HL-60/S4 treated with retinoic acid at 250 ng/mL for 4 days and 3 days (cell line): ENCODE data around the gene PHC2.

ENCODE experiments used
- in situ Hi-C: fragments of 300-500 bp; cut with MboI; formaldehyde crosslinking; loops from 2 replicates; pipeline ENCODE4 v1.7.0; 2022; ENCODE audit warnings: low sequenced_read_pairs

The PHC2 gene

DNA sequence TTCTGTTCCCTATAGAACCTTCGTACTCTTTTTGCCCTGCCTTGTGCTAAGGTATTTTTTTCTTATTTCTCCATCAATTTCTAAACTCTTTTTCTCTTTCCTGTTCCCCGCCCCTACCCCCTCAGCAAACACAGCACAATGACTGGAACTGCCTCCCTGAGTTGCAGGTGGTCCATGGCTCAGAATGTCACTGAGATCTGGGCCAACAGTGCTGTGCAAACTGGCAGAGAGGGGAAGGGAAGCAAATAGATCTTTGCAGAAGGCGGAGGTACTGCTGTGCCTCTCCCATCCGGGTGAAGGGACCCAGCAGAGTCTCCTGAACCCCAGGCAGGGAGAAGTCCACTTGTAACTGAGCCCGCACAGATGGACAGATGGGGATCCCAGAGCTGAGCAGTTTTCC is 77.4 kb downstream of the PHC2 start:
- in situ Hi-C loops = no loop called here

DNA sequence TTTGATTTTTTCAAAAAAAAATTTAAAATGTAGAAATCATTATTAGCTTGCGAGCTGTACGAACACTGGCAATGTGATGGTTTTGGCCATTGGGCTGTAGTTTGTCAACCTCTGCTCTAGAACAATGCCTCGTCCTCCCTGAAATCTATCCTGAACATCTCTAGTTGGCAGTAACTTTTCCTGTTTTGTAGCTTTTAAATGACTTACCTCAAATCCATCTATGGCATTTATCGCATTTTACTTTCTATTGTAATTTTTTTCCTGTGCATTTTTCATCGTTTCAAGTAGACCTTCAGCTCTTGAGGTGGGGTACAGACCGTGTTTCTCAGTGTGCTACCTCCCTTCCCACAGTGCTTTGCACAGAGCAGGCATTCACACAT is 79.6 kb downstream of the PHC2 start:
- in situ Hi-C loops = no loop called here

DNA sequence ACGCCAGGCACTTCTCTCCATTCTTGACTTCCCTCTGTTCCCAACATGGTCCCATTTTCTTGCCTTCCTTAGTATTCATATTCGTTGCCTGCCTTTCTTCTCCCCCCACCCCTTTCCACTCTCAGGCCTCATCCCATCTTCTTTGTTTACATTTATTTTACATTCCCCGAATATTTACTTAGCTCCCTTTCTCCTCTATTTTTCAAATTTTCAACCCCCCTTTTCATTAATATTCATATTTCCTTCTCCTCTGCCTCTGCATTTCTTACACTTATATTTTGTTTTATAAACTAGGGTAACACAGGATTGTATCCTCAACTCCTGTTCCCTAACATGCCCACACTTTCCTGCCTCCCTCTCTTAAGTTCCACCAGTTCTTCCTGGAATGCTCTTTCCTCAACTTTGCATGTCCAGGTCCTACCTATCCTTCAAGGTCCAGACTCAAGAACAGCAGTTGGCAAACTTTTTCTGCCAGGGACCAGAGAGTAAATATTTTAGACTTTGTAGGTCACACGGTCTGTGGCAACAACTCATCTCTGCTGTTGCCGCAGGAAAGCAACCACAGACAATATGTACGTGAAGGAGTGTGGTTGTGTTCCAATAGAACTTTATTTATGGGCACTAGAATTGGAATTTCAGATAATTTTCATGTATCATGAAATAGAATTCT is 80.1 kb downstream of the PHC2 start:
- in situ Hi-C loops = no loop called here

- in situ Hi-C loops = no loop called here
These were observed 80.9 kb downstream of the PHC2 start for GRCh38 chr1:33349778-33350610.

- in situ Hi-C loops = no loop called here
These were observed 81.7 kb downstream of the PHC2 start for GRCh38 chr1:33349081-33349759.

- in situ Hi-C loops = no loop called here
These were observed 82.2 kb downstream of the PHC2 start for GRCh38 chr1:33348676-33349080.

- in situ Hi-C loops = no loop called here
These were observed 82.7 kb downstream of the PHC2 start for GRCh38 chr1:33348194-33348593.

DNA sequence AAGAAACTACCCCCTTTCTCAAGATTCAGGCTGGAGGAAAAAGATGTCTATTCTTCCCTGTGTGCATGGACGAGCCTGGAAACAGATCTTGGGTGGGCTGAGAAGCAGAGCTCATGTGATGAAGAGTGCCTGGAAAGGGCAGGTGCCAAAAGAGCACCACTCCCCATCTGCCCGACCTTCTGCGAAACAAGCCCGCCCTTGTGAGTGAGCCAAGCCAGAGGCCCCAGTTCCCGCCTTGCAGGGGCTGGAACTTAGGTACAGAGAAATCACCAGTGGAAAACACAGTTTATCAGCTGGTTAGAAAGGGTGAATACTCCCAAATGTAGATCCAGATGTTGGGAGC is 83.3 kb downstream of the PHC2 start:
- in situ Hi-C loops = no loop called here

DNA sequence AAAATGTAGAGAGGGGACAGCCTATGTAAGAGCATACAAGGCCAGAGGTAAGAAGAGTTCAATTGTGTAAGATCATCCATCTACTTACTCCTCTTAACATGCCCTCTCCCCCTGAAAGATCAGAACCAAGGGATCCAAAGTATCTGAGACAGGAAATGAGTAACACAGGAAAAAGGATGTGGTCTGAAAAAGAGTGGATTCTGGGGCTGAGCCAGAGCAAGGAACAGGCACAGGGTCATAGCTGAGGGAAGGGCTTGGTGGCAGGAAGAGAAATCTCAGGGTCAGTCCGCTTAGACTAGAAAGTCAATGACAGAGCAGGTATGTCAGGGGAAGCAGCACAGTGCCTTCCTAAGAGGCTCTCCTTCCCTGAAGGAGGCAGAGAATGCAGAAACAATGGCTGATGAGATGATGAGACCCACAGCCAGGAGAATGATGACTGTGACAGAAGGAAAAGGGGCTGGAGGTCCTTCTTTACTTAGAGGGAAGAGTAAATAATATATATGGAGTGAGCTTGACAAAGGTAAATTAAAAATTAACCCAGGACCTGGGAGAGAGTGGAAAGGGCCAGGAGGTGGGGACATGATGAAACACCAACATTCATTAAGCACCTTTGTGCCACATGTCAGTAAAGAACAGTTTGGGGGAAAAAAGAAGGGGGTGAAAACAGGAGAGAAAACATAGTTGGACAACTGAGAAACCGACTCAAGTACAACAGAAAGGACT is 83.8 kb downstream of the PHC2 start:
- in situ Hi-C loops = no loop called here

- in situ Hi-C loops = no loop called here
These were observed 84.4 kb downstream of the PHC2 start for GRCh38 chr1:33346533-33346926.

GRCh38 chr1:33344896-33345560 is 85.9 kb downstream of the PHC2 start:
- in situ Hi-C loops = no loop called here

DNA sequence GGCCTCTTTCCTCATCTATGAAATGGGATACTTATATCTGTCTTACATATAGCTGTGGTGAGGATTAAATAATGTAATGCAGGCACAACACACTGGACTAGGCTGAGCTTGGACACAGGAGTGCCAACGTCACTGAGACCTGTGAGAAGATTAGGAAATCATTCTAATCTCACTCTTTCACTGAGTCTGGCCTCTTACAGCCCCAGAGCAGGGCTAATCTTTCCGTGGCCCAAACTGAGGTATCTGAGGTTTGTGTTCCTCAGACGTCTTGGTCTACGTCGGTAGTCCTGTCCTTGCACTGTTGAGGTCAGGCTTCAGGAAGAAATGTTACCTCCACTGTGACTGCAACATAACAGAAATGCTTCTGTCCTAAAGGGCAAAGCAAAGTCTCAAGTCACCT is 87.4 kb downstream of the PHC2 start:
- in situ Hi-C loops = no loop called here

DNA sequence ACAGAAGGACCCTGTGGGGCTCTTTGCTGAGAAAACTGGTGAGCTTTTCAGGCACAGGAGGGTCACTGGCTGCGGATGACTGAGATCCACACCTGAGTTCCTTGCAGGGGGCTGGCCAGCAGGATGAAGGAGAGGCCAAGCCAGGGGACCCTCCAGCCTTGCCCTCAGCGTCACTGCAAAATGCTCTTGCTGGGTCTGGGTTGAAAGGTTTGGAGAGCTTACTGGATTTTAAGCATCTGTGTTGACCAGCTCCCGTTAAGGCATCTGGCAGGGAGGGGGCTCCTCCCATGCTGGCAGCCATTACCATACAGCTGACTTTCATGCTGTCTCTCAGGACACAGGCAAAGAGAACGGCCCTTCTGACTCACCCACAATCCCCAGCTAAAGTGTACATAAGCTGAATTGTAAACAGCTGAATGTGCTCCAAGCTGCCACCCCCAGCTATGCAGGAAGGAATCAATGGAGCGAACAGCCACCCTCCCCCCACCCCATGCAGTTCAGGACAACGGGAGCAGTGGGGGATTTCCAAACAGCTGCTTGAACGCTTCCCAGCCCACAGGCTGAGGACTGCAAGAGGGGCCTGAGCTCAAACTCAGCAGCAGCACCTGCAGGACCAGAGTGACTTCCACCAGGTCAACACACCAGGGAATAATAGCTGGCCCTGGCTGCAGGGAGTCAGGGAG is 88.7 kb downstream of the PHC2 start:
- in situ Hi-C loops = no loop called here

DNA sequence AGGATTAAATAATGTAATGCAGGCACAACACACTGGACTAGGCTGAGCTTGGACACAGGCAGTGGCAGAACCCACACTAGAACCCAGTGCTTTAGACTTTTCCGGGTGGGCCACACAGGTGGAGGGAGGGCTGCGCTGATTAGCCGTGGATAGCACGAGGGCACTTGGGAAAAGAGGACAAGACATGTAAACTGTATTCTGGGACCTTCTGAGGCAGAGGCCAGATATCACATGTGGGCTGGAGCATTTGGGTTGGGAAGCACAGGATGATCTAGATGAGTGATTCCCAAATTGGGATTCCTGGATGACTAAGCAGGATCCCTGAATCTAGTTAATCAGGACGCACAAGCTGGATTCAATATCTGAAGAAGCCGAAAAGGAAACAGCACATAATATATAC is 89.7 kb downstream of the PHC2 start:
- in situ Hi-C loops = no loop called here

DNA sequence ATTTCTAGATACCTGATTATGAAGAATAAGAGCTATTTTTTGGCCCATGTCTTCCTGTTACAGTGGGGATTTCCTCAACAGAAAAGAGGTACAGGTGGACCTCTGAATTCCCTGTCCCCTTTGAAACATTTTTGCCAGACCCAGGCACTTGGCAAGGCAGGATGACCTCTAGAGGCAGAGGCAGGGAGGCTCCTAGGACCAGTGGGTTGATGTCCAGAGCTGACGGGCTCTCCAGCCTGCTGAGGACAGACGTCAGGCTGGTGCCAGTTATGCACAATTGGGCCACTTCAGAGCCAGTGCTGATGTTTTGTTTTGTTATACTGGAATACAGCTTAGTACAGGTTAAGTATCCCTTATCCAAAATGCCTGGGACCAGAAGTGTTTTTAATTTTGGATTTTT is 91.5 kb downstream of the PHC2 start:
- in situ Hi-C loops = no loop called here

GRCh38 chr1:33338440-33339211 is 92.3 kb downstream of the PHC2 start:
- in situ Hi-C loops = no loop called here

GRCh38 chr1:33338048-33338439 is 92.9 kb downstream of the PHC2 start:
- in situ Hi-C loops = no loop called here

DNA sequence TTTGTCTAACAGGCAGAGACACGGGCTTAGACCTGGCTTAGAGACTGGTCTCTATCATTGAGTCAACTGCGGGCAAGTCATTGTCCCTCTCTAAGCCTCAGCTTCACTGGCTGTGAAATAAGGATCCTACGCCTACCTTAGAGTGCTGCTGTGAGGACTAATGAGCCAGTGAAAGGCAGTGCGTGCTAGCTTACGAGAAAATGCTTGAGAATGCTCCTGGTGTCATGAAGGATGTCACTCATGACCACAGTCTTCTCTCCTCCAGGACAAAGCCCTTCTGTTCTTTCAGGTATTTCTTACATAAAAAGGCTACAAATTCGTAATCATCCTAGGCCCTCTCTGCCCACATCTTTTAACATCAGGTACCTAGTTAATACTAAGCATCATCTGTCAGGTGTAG is 93.5 kb downstream of the PHC2 start:
- in situ Hi-C loops = no loop called here

DNA sequence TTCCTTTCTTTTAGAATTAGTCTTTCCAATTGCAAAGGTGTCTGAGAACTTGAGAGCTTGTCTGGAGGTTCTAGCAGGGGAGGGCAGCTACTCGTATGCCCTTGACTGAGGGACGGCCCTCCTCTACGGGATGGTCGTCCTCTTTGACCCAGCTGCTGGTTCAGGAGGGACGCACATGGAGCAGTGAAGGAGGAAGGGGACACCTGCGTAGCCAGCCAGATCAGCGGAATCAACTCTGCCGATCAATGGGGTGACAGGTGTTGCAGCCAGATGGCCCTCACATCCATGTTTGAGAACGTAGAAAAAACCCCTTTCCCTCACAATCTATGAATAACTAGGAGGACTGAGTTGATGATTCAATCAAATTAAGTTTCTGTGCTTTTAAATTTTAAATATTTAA is 94.3 kb downstream of the PHC2 start:
- in situ Hi-C loops = no loop called here

GRCh38 chr1:33335020-33335419 is 95.9 kb downstream of the PHC2 start:
- in situ Hi-C loops = no loop called here
